Trophoblast cell (in vitro differentiated cells and primary cell): Measurements from ENCODE around the gene LRRTM3.

Source experiments
- DNase-seq, 2 donors: peaks; one replicate each; pipeline ENCODE4 v3.0.0-alpha.2; 2016
- H2AFZ ChIP-seq: 2 replicates; pipeline ENCODE4 v1.6.1; 2013; ENCODE audit warnings: low read length, moderate library complexity, mild to moderate bottlenecking; ENCODE audit not compliant: insufficient read depth, poor library complexity
- H2AK5ac ChIP-seq: 2 replicates; pipeline ENCODE4 v1.6.1; 2013; ENCODE audit warnings: mild to moderate bottlenecking, low read length
- H2BK120ac ChIP-seq: 2 replicates; pipeline ENCODE4 v1.6.1; 2013; ENCODE audit warnings: low read length, mild to moderate bottlenecking, moderate library complexity; ENCODE audit not compliant: insufficient read depth, poor library complexity
- H2BK12ac ChIP-seq: 2 replicates; pipeline ENCODE4 v1.6.1; 2013; ENCODE audit warnings: mild to moderate bottlenecking, low read length, moderate library complexity
- H2BK5ac ChIP-seq: 2 replicates; pipeline ENCODE4 v1.6.1; 2013; ENCODE audit warnings: low read length, low read depth, moderate library complexity, mild to moderate bottlenecking; ENCODE audit not compliant: poor library complexity
- H3K14ac ChIP-seq: 2 replicates; pipeline ENCODE4 v1.6.1; 2013; ENCODE audit warnings: mild to moderate bottlenecking, low read length
- H3K18ac ChIP-seq: 2 replicates; pipeline ENCODE4 v1.6.1; 2013; ENCODE audit warnings: mild to moderate bottlenecking, low read length
- H3K23ac ChIP-seq: 2 replicates; pipeline ENCODE4 v1.6.1; 2013; ENCODE audit warnings: low read length
- H3K27ac ChIP-seq: 2 replicates; pipeline ENCODE4 v1.5.1; 2013; ENCODE audit warnings: low read depth, mild to moderate bottlenecking, inconsistent platforms, low read length, moderate library complexity
- H3K27me3 ChIP-seq: 2 replicates; pipeline ENCODE4 v1.6.1; 2013; ENCODE audit warnings: inconsistent platforms, mild to moderate bottlenecking, low read length, moderate library complexity; ENCODE audit not compliant: insufficient read depth
- H3K36me3 ChIP-seq, 2 experiments: 1 replicate in 1 of 2; 2 replicates in 1 of 2; pipeline ENCODE4 v1.6.1; 2013; ENCODE audit warnings: low read length in 2 of 2, mild to moderate bottlenecking in 2 of 2, moderate library complexity in 1 of 2; ENCODE audit not compliant: insufficient read depth in 2 of 2, control insufficient read depth in 1 of 2
- H3K4ac ChIP-seq: 2 replicates; pipeline ENCODE4 v1.6.1; 2013; ENCODE audit warnings: low read depth, mild to moderate bottlenecking, low read length, moderate library complexity
- H3K4me1 ChIP-seq, 2 experiments: 1 replicate in 1 of 2; 2 replicates in 1 of 2; pipeline ENCODE4 v1.6.1; 2013; ENCODE audit warnings: low read length in 2 of 2, mild to moderate bottlenecking in 2 of 2, moderate library complexity in 1 of 2; ENCODE audit not compliant: insufficient read depth in 2 of 2, control insufficient read depth in 1 of 2
- H3K4me2 ChIP-seq: 2 replicates; pipeline ENCODE4 v1.6.1; 2013; ENCODE audit warnings: inconsistent platforms, mild to moderate bottlenecking, low read length, moderate library complexity
- H3K4me3 ChIP-seq: 2 replicates; pipeline ENCODE4 v1.5.1; 2013; ENCODE audit warnings: mild to moderate bottlenecking, low read depth, low read length, inconsistent platforms
- H3K79me1 ChIP-seq: one replicate; pipeline ENCODE4 v1.6.1; 2013; ENCODE audit warnings: low read length
- H3K79me2 ChIP-seq: 2 replicates; pipeline ENCODE4 v1.6.1; 2013; ENCODE audit warnings: low read length, mild to moderate bottlenecking; ENCODE audit not compliant: control insufficient read depth, insufficient read depth, poor library complexity
- H3K9ac ChIP-seq: 2 replicates; pipeline ENCODE4 v1.6.1; 2013; ENCODE audit warnings: mild to moderate bottlenecking, low read length
- H3K9me3 ChIP-seq: 2 replicates; pipeline ENCODE4 v1.6.1; 2013; ENCODE audit warnings: low read depth, mild to moderate bottlenecking, control low read depth, inconsistent platforms, low read length; ENCODE audit not compliant: insufficient read depth
- H4K12ac ChIP-seq: 2 replicates; pipeline ENCODE4 v1.6.1; 2013; ENCODE audit warnings: low read depth, mild to moderate bottlenecking, low read length, moderate library complexity
- H4K8ac ChIP-seq: 2 replicates; pipeline ENCODE4 v1.6.1; 2013; ENCODE audit warnings: low read depth, mild to moderate bottlenecking, low read length, moderate library complexity
- H4K91ac ChIP-seq: one replicate; pipeline ENCODE4 v1.6.1; 2013; ENCODE audit warnings: low read depth, mild to moderate bottlenecking, low read length, moderate library complexity
- WGBS: extraction: QIAGEN DNeasy Blood & Tissue Kit; methylation state at CpG from one replicate; pipeline ENCODE4 v1.1.7; 2013; ENCODE audit warnings: missing lambda C conversion rate; ENCODE audit not compliant: insufficient read length, insufficient coverage; ENCODE audit errors: extremely low coverage; 5-methylcytosine and 5-hydroxymethylcytosine counted together

The LRRTM3 gene

DNA sequence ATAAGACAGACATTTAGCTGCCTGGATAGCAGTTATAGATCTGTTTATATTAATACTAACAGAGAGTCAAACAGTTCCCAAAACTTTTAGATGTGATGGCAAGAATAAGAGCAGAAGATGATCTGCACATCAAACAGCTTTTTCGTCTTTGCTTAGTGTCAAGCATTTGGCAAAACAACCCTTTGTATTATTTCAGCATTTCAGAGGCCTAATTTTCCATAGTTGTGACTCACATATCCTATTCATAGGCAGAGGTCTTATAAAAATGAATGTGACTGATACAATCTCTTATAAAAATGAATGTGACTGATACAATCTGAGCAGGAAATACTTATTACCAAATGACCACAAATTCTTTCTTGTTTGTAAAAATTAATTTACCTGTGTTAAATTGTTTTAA lies 71.2 kb downstream of the LRRTM3 start:
- Histone ChIP-seq H4K91ac (no peak overlapping the region), H3K4me3 (no peak overlapping the region), H3K9ac (no peak overlapping the region), H2BK120ac (no peak overlapping the region), H3K27ac (no peak overlapping the region), H3K36me3 (no peaks in the 10 kb centered on the region), H4K12ac (no peak overlapping the region), H3K14ac (no peak overlapping the region), H2AK5ac (no peak overlapping the region), H3K9me3 (no peaks in the 10 kb centered on the region), H2BK5ac (no peak overlapping the region), H3K4ac (no peak overlapping the region), H3K4me2 (no peak overlapping the region), H2AFZ (no peak overlapping the region), H4K8ac (no peak overlapping the region), H3K23ac (no peak overlapping the region), H3K18ac (no peak overlapping the region), H2BK12ac (no peak overlapping the region), H3K79me1 (no peaks in the 10 kb centered on the region), H3K79me2 (no peaks in the 10 kb centered on the region), H3K4me1 (no peaks in the 10 kb centered on the region), H3K27me3 (no peaks in the 10 kb centered on the region)
- no peak for DNase-seq
- no CpG with 5 or more reads among the region's 1 CpG for WGBS

DNA sequence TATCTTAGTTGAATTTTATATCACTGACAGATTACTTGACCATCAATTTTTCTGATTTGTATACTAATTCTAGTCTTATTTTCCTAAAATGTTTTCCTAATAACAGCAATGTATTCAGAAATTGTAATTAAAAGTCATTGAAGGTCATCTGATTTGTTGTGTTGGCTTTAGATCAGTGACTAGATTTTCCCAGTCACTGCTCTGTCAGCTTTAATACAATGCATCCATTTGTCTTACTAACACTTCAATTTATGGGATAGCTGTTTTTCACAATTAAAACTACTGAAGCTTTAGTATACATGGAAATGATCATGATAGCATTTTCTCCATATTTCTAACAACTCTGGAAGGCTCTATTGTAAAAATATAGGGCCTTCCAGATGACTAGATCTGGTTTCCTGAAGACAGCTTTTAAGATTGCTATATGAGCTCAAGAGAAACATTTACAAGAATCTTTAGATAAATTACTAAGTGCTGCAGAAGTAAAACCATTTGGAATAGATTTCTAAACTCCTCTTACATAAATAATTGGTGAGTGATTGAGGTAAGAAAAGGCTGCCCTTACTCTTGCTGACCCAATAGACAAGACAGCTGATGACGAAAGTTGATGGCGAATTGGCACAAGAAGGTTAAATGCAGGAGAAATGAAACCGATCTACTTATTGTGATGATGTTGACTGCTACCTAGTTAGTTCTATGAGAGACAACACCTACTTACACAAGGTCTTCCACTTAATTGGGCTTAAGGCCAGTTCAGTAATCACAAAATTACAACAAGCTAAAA lies 74.1 kb downstream of the LRRTM3 start:
- Histone ChIP-seq H3K79me1 (no peaks in the 10 kb centered on the region), H3K9me3 (no peaks in the 10 kb centered on the region), H2BK12ac (no peak overlapping the region), H3K79me2 (no peaks in the 10 kb centered on the region), H2AFZ (no peak overlapping the region), H3K4me3 (no peak overlapping the region), H2AK5ac (no peak overlapping the region), H2BK5ac (no peak overlapping the region), H4K12ac (no peak overlapping the region), H4K91ac (no peak overlapping the region), H3K36me3 (no peaks in the 10 kb centered on the region), H3K23ac (no peak overlapping the region), H3K4me2 (no peak overlapping the region), H3K14ac (no peak overlapping the region), H2BK120ac (no peak overlapping the region), H3K27ac (no peak overlapping the region), H4K8ac (no peak overlapping the region), H3K9ac (no peak overlapping the region), H3K27me3 (no peaks in the 10 kb centered on the region), H3K4ac (no peak overlapping the region), H3K18ac (no peak overlapping the region), H3K4me1 (no peaks in the 10 kb centered on the region)
- WGBS = no CpG with 5 or more reads among the region's 3 CpGs
- DNase-seq = no peak

DNA sequence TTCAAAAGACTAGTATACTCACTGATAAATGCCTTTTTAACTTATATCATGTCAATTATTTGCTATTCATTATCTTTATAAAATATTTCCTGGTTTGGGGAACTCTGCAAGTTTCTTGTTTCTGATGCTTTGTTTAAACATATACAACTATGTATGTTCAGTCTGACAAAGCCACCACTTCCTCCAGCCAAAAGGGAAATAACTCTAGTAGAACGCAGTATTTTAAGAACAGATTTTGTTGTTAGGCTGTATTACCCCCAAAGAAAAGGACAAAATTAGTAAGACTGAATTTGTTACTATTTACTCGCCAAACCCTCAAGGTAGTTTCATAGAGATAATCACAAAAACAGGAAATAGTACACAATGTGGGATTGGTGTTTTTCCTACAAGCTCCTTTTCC lies 78.9 kb downstream of the LRRTM3 start:
- Histone ChIP-seq H2BK12ac (no peak overlapping the region), H3K36me3 (no peaks in the 10 kb centered on the region), H3K23ac (no peak overlapping the region), H2AFZ (no peak overlapping the region), H3K4me3 (no peak overlapping the region), H3K14ac (no peak overlapping the region), H4K91ac (no peak overlapping the region), H3K27ac (no peak overlapping the region), H2BK120ac (no peak overlapping the region), H2BK5ac (no peak overlapping the region), H3K18ac (no peak overlapping the region), H4K8ac (no peak overlapping the region), H3K79me2 (no peaks in the 10 kb centered on the region), H3K27me3 (no peaks in the 10 kb centered on the region), H3K4me2 (no peak overlapping the region), H3K9ac (no peak overlapping the region), H3K79me1 (no peaks in the 10 kb centered on the region), H3K4me1 (no peaks in the 10 kb centered on the region), H3K4ac (no peak overlapping the region), H4K12ac (no peak overlapping the region), H3K9me3 (no peaks in the 10 kb centered on the region), H2AK5ac (no peak overlapping the region)
- WGBS = no CpG with 5 or more reads among the region's 2 CpGs
- no peak for DNase-seq

DNA sequence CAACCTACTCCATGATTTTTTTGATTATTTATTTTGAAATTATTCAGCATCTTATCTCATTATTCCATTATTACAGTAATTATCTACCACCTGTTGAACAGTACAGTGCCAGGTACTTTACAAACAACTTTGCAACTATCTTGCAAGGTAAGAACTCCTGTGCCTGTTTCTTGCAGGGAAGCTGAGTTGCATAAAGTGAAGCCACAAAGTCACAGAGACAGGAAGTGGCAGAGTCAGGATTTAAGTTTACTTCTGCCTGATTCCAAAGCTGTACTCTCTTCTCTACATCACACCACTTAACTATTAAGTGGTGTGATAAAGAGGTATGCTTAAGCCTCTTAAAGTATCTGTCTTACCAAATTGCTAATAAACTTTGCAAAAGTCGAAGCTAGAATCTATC lies 80.1 kb downstream of the LRRTM3 start:
- no peaks in the 10 kb centered on the region for H3K4me1 ChIP-seq
- H3K14ac ChIP-seq = no peak overlapping the region
- no peak overlapping the region for H3K4ac ChIP-seq
- H3K23ac ChIP-seq = no peak overlapping the region
- H3K4me3 ChIP-seq = no peak overlapping the region
- no peak overlapping the region for H4K91ac ChIP-seq
- no peaks in the 10 kb centered on the region for H3K36me3 ChIP-seq
- H3K27ac ChIP-seq = no peak overlapping the region
- no peak overlapping the region for H2AFZ ChIP-seq
- H3K9ac ChIP-seq = no peak overlapping the region
- H2BK5ac ChIP-seq = no peak overlapping the region
- no peak overlapping the region for H2BK120ac ChIP-seq
- no CpG with 5 or more reads among the region's 1 CpG for WGBS
- no peaks in the 10 kb centered on the region for H3K9me3 ChIP-seq
- H2AK5ac ChIP-seq = no peak overlapping the region
- no peak for DNase-seq
- H2BK12ac ChIP-seq = no peak overlapping the region
- no peak overlapping the region for H3K18ac ChIP-seq
- no peak overlapping the region for H4K8ac ChIP-seq
- no peaks in the 10 kb centered on the region for H3K79me2 ChIP-seq
- no peaks in the 10 kb centered on the region for H3K27me3 ChIP-seq
- no peak overlapping the region for H4K12ac ChIP-seq
- no peak overlapping the region for H3K4me2 ChIP-seq
- H3K79me1 ChIP-seq = no peaks in the 10 kb centered on the region
